H1 (cell line): ENCODE data around the gene FBXL5. TPM values are rescaled to one million over a fixed set of nuclear protein-coding genes. Genes with fewer than 3 reads are reported as not detected.

Experiments
- CTCF ChIA-PET: fragments of 300-600 bp; sonication (Branson Sonifier 250); formaldehyde crosslinking; loops from one replicate; lab custom pipeline; 2021; ENCODE audit not compliant: partially characterized antibody; lab: Charles Lee
- POLR2A ChIA-PET: fragments of 300-600 bp; sonication (Branson Sonifier 250); formaldehyde crosslinking; loops from one replicate; lab custom pipeline; 2021; ENCODE audit warnings: inconsistent platforms; ENCODE audit not compliant: partially characterized antibody; lab: Charles Lee
- DNase-seq, 2 experiments: peaks; one replicate each; pipeline versions ENCODE4 v3.0.0 to v3.0.0-alpha.2; 2010 to 2022; ENCODE audit warnings: low spot score in 2 of 2, low read depth in 1 of 2, mixed read lengths in 1 of 2
- FAIRE-seq: peaks from 2 replicates; lab custom pipeline; 2011; peaks lifted over from hg19 to GRCh38; lab: Jason Lieb, UNC
- H2AFZ ChIP-seq: 2 replicates; pipeline ENCODE4 v1.8.1; 2012; ENCODE audit warnings: low read length, inconsistent platforms
- H2AK5ac ChIP-seq: 2 replicates; pipeline ENCODE4 v1.6.1; 2013; ENCODE audit warnings: low read depth, low read length
- H2BK120ac ChIP-seq: replicated peaks from 2 replicates; pipeline ENCODE3; 2013; ENCODE audit warnings: low read depth, low read length, inconsistent platforms
- H2BK12ac ChIP-seq: 2 replicates; pipeline ENCODE4 v1.6.1; 2013; ENCODE audit warnings: low read depth, low read length
- H2BK15ac ChIP-seq: 2 replicates; pipeline ENCODE4 v1.6.1; 2013; ENCODE audit warnings: low read length
- H2BK20ac ChIP-seq: 2 replicates; pipeline ENCODE4 v1.6.1; 2013; ENCODE audit warnings: low read length
- H2BK5ac ChIP-seq: 2 replicates; pipeline ENCODE4 v1.6.1; 2013; ENCODE audit warnings: low read depth, low read length
- H3K14ac ChIP-seq: 2 replicates; pipeline ENCODE4 v1.6.1; 2013; ENCODE audit warnings: inconsistent platforms; ENCODE audit not compliant: insufficient read length
- H3K18ac ChIP-seq: 2 replicates; pipeline ENCODE4 v1.6.1; 2013; ENCODE audit warnings: low read length; ENCODE audit errors: extremely low read depth
- H3K23ac ChIP-seq: 2 replicates; pipeline ENCODE4 v1.6.1; 2013; ENCODE audit warnings: inconsistent platforms; ENCODE audit not compliant: insufficient read length
- H3K23me2 ChIP-seq: 2 replicates; pipeline ENCODE4 v1.6.1; 2013; ENCODE audit warnings: low read depth, low read length
- H3K27ac ChIP-seq: 2 replicates; pipeline ENCODE4 v1.6.1; 2011; ENCODE audit warnings: low read depth, low read length, inconsistent platforms
- H3K27me3 ChIP-seq, 4 experiments: replicated peaks in 1 of 4; 1 replicate in 1 of 4; 2 replicates in 3 of 4; pipeline versions ENCODE4 v1.6.1 to v1.8.1; 2011 to 2013; ENCODE audit warnings: low read length in 3 of 4, mild to moderate bottlenecking in 3 of 4, inconsistent platforms in 2 of 4, mixed read lengths in 2 of 4, moderate library complexity in 1 of 4; ENCODE audit not compliant: control insufficient read depth in 3 of 4, insufficient read depth in 3 of 4; ENCODE audit errors: extremely low read depth in 1 of 4
- H3K36me3 ChIP-seq, 4 experiments: 2 replicates each; pipeline versions ENCODE4 v1.6.1 to v1.8.1; 2011 to 2013; ENCODE audit warnings: mild to moderate bottlenecking in 4 of 4, low read length in 3 of 4, moderate library complexity in 2 of 4, control low read depth in 1 of 4, inconsistent platforms in 1 of 4; ENCODE audit not compliant: insufficient read depth in 4 of 4, control insufficient read depth in 2 of 4
- H3K4ac ChIP-seq: replicated peaks from 2 replicates; pipeline ENCODE3; 2013; ENCODE audit warnings: low read length, low read depth, mixed read lengths, inconsistent platforms; ENCODE audit not compliant: insufficient read length
- H3K4me1 ChIP-seq, 4 experiments: replicated peaks in 1 of 4; 1 replicate in 1 of 4; 2 replicates in 3 of 4; pipeline versions ENCODE4 v1.6.1 to v1.8.1; 2011 to 2013; ENCODE audit warnings: low read length in 3 of 4, inconsistent platforms in 2 of 4, mixed read lengths in 1 of 4; ENCODE audit not compliant: insufficient read depth in 4 of 4, control insufficient read depth in 3 of 4
- H3K4me2 ChIP-seq, 2 experiments: 2 replicates each; pipeline versions ENCODE4 v1.6.1 to v1.8.1; 2011 to 2013; ENCODE audit warnings: low read depth in 2 of 2, low read length in 2 of 2, control low read depth in 1 of 2, inconsistent platforms in 1 of 2, mild to moderate bottlenecking in 1 of 2; ENCODE audit not compliant: insufficient read depth in 1 of 2
- H3K4me3 ChIP-seq, 4 experiments: fragments of 200-600, 300-600 bp in 1 of 4; sonication (generic), shearing (Covaris generic), sonication (Bioruptor Twin) in 1 of 4; 2 replicates each; pipeline versions ENCODE4 v1.5.1 to v1.8.1; 2011 to 2016; ENCODE audit warnings: low read length in 4 of 4, low read depth in 3 of 4, control low read depth in 2 of 4, inconsistent platforms in 2 of 4, mild to moderate bottlenecking in 2 of 4, mixed read lengths in 1 of 4, moderate library complexity in 1 of 4; ENCODE audit not compliant: insufficient read depth in 2 of 4; ENCODE audit errors: extremely low read depth in 1 of 4
- H3K56ac ChIP-seq: replicated peaks from 2 replicates; pipeline ENCODE3; 2013; ENCODE audit warnings: low read depth, mild to moderate bottlenecking, mixed read lengths, low read length, inconsistent platforms; ENCODE audit not compliant: insufficient read length
- H3K79me1 ChIP-seq: 2 replicates; pipeline ENCODE4 v1.6.1; 2013; ENCODE audit warnings: low read depth, low read length, control low read depth
- H3K79me2 ChIP-seq, 2 experiments: 2 replicates each; pipeline versions ENCODE4 v1.6.1 to v1.8.1; 2012 to 2013; ENCODE audit warnings: low read length in 2 of 2, mild to moderate bottlenecking in 2 of 2, inconsistent platforms in 1 of 2; ENCODE audit not compliant: insufficient read depth in 2 of 2, control insufficient read depth in 1 of 2
- H3K9ac ChIP-seq, 4 experiments: replicated peaks in 1 of 4; 1 replicate in 1 of 4; 2 replicates in 3 of 4; pipeline versions ENCODE4 v1.6.1 to v1.8.1; 2011 to 2013; ENCODE audit warnings: low read depth in 3 of 4, low read length in 3 of 4, control low read depth in 2 of 4, mild to moderate bottlenecking in 2 of 4, moderate library complexity in 2 of 4, inconsistent platforms in 1 of 4; ENCODE audit errors: extremely low read depth in 1 of 4
- H3K9me3 ChIP-seq, 2 experiments: 2 replicates each; pipeline versions ENCODE4 v1.6.1 to v1.8.1; 2012 to 2013; ENCODE audit warnings: mild to moderate bottlenecking in 2 of 2, moderate library complexity in 2 of 2, control low read depth in 1 of 2, inconsistent platforms in 1 of 2, low read depth in 1 of 2, low read length in 1 of 2, mixed read lengths in 1 of 2; ENCODE audit not compliant: insufficient read depth in 2 of 2
- H4K20me1 ChIP-seq, 2 experiments: replicated peaks in 1 of 2; 2 replicates each; pipeline versions ENCODE3 to v1.8.1; 2011 to 2013; ENCODE audit warnings: inconsistent platforms in 2 of 2, low read length in 2 of 2, mild to moderate bottlenecking in 1 of 2; ENCODE audit not compliant: insufficient read depth in 2 of 2, control insufficient read depth in 1 of 2
- H4K5ac ChIP-seq: 2 replicates; pipeline ENCODE4 v1.6.1; 2013; ENCODE audit warnings: low read length, low read depth, mixed read lengths, inconsistent platforms; ENCODE audit not compliant: insufficient read length
- H4K8ac ChIP-seq: 2 replicates; pipeline ENCODE4 v1.8.0; 2013; ENCODE audit warnings: mild to moderate bottlenecking, moderate library complexity, low read length, inconsistent platforms; ENCODE audit not compliant: insufficient read depth; ENCODE audit errors: extremely low read depth
- H4K91ac ChIP-seq: replicated peaks from 2 replicates; pipeline ENCODE3; 2013; ENCODE audit warnings: low read length, mixed read lengths, inconsistent platforms; ENCODE audit not compliant: insufficient read length
- BRCA1 ChIP-seq: IDR thresholded peaks from 2 replicates; pipeline ENCODE4 v1.6.1; 2012; ENCODE audit warnings: low read depth, low read length, improper control_type of control experiment
- CBX8 ChIP-seq: fragments of 300-800, 300-1000 bp; sonication (generic); IDR thresholded peaks from 2 replicates; pipeline ENCODE4 v1.7.1; 2016; ENCODE audit warnings: low read depth, low read length, borderline replicate concordance
- CTCF ChIP-seq, 3 experiments: IDR thresholded peaks; 1 replicate in 2 of 3; 2 replicates in 1 of 3; pipeline versions ENCODE4 v1.5.1 to v1.6.1; 2011; ENCODE audit warnings: low read length in 3 of 3, mild to moderate bottlenecking in 3 of 3, inconsistent platforms in 2 of 3, low read depth in 1 of 3, moderate library complexity in 1 of 3; ENCODE audit not compliant: insufficient read depth in 1 of 3; ENCODE audit errors: control extremely low read depth in 1 of 3
- EGR1 ChIP-seq: IDR thresholded peaks from 2 replicates; pipeline ENCODE4 v1.6.1; 2011; ENCODE audit warnings: low read depth, low read length, borderline replicate concordance
- GABPA ChIP-seq: IDR thresholded peaks from 2 replicates; pipeline ENCODE4 v1.6.1; 2011; ENCODE audit warnings: mild to moderate bottlenecking, low read length, moderate library complexity, borderline replicate concordance; ENCODE audit not compliant: insufficient read depth
- POLR2AphosphoS5 ChIP-seq: IDR thresholded peaks from 2 replicates; pipeline ENCODE4 v1.6.1; 2011; ENCODE audit warnings: low read depth, low read length
- SAP30 ChIP-seq: fragments of 300-600 bp; sonication (generic); IDR thresholded peaks from 2 replicates; pipeline ENCODE4 v1.7.1; 2012; ENCODE audit warnings: low read length, moderate library complexity, mild to moderate bottlenecking, inconsistent platforms; ENCODE audit not compliant: insufficient read depth, insufficient replicate concordance
- SIX5 ChIP-seq: IDR thresholded peaks from 2 replicates; pipeline ENCODE4 v1.6.1; 2011; ENCODE audit warnings: mild to moderate bottlenecking, low read depth, low read length
- SP2 ChIP-seq: IDR thresholded peaks from 2 replicates; pipeline ENCODE4 v1.6.1; 2012; ENCODE audit warnings: mild to moderate bottlenecking, low read length, inconsistent platforms
- SRF ChIP-seq: IDR thresholded peaks from 2 replicates; pipeline ENCODE4 v1.6.1; 2011; ENCODE audit warnings: mild to moderate bottlenecking, low read depth, low read length, moderate library complexity
- WGBS, 2 experiments: shearing (Covaris generic) in 1 of 2; methylation state at CpG; one replicate each; pipeline versions ENCODE4 v1.1.6 to v1.1.7; 2013 to 2015; ENCODE audit warnings: low lambda C conversion rate in 2 of 2, mixed read lengths in 2 of 2, inconsistent platforms in 1 of 2, low coverage in 1 of 2, missing lambda C conversion rate in 1 of 2; ENCODE audit not compliant: insufficient replicate concordance in 2 of 2, insufficient coverage in 1 of 2, insufficient read length in 1 of 2; ENCODE audit errors: extremely low coverage in 1 of 2, missing lambda C conversion rate in 1 of 2; 5-methylcytosine and 5-hydroxymethylcytosine counted together
- polyA plus RNA-seq, 7 experiments: library from polyadenylated mRNA; depleted of rRNA in 3 of 7; stranded (reverse) in 5 of 7; unstranded in 2 of 7; fragments of >200 nt in 5 of 7; fragments of 200-250 nt in 2 of 7; gene quantifications; 1 replicate in 5 of 7; 2 replicates in 1 of 7; 4 replicates in 1 of 7; pipeline versions ENCODE4 v1.2.1 to v1.2.3, GENCODE V29; 2011 to 2013; ENCODE audit warnings: missing spikeins in 2 of 7, mixed read lengths in 2 of 7
- total RNA-seq: library from RNA; stranded (reverse); fragmentation: NEBNext Ultra II Directional; extraction: Animal tissue kit (Norgen Biotek cat#: 25700); gene quantifications from 2 replicates; pipeline ENCODE4 v1.2.1, GENCODE V29; 2021

The FBXL5 gene
- total and polyA plus RNA-seq, 2 of the 8 experiments (the other 6 are each of a cell fraction or from before 2014, with no cell fraction given), result 34.6 to 62.7 TPM

- no peak overlapping the region for H2BK12ac ChIP-seq
- H3K18ac ChIP-seq, result no peak overlapping the region
- H3K36me3 ChIP-seq, result peaks cover 0 to 3% (median under 1%) of the 10 kb centered on the region in 4 experiments; a peak in 2 of 8 replicates
- no peak overlapping the region for H3K4me2 ChIP-seq
- H4K20me1 ChIP-seq, result no peaks in the 10 kb centered on the region
- WGBS, 2 experiments, result 98% methylated on average over 5 of the region's 5 CpGs; no CpG with 5 or more reads in 1 of the 2 experiments
- ChIA-PET POLR2A (no interaction called here), CTCF (no interaction called here)
- no peaks in the 10 kb centered on the region for H3K27me3 ChIP-seq
- H2AK5ac ChIP-seq, result no peak overlapping the region
- FAIRE-seq (no peak), DNase-seq (no peak)
- no peak overlapping the region for H3K9ac ChIP-seq
- no peaks in the 10 kb centered on the region for H3K79me1 ChIP-seq
- H3K9me3 ChIP-seq, result no peaks in the 10 kb centered on the region
- H2BK15ac ChIP-seq, result no peak overlapping the region
- no peak for TF ChIP-seq EGR1
- no peak for TF ChIP-seq SP2
- no peak for TF ChIP-seq POLR2AphosphoS5
- TF ChIP-seq SRF, result no peak
- no peak for TF ChIP-seq SIX5
- no peak for TF ChIP-seq GABPA
- TF ChIP-seq CBX8, result no peak
- no peak for TF ChIP-seq SAP30
- TF ChIP-seq CTCF (IDR thresholded peaks at IDR 0.05; ENCODE audit: control extremely low read depth in 1 of 3, insufficient read depth in 1 of 3, low read depth in 1 of 3, low read length in 3 of 3), result no peak
- TF ChIP-seq BRCA1, result no peak
- no peak overlapping the region for H3K27ac ChIP-seq
- H3K23ac ChIP-seq, result no peak overlapping the region
- no peak overlapping the region for H2BK5ac ChIP-seq
- H3K79me2 ChIP-seq, result no peaks in the 10 kb centered on the region
- H2BK20ac ChIP-seq, result no peak overlapping the region
- no peak overlapping the region for H4K5ac ChIP-seq
- no peak overlapping the region for H4K91ac ChIP-seq
- H3K4ac ChIP-seq, result no peak overlapping the region
- H2AFZ ChIP-seq, result no peak overlapping the region
- H3K14ac ChIP-seq, result no peak overlapping the region
- H3K56ac ChIP-seq, result no peak overlapping the region
- no peaks in the 10 kb centered on the region for H3K4me1 ChIP-seq
- no peaks in the 10 kb centered on the region for H3K23me2 ChIP-seq
- H4K8ac ChIP-seq, result no peak overlapping the region
- H2BK120ac ChIP-seq, result no peak overlapping the region
- H3K4me3 ChIP-seq, result no peak overlapping the region
Observed at GRCh38 chr4:15569746-15570145, 85.4 kb downstream of the FBXL5 start.
